ENCODE measurements around the gene GPATCH4. TPM values are rescaled to one million over a fixed set of nuclear protein-coding genes. Genes with fewer than 3 reads are reported as not detected.
A peak's percentile ranks its signal among the peaks of the same experiment; 100 is the strongest.

The GPATCH4 gene
- total RNA-seq, 1 donor = 24.2 TPM

GRCh38 chr1:156644640-156645039, 43.4 kb upstream of the GPATCH4 start:
- TF ChIP-seq, protein P1, sequence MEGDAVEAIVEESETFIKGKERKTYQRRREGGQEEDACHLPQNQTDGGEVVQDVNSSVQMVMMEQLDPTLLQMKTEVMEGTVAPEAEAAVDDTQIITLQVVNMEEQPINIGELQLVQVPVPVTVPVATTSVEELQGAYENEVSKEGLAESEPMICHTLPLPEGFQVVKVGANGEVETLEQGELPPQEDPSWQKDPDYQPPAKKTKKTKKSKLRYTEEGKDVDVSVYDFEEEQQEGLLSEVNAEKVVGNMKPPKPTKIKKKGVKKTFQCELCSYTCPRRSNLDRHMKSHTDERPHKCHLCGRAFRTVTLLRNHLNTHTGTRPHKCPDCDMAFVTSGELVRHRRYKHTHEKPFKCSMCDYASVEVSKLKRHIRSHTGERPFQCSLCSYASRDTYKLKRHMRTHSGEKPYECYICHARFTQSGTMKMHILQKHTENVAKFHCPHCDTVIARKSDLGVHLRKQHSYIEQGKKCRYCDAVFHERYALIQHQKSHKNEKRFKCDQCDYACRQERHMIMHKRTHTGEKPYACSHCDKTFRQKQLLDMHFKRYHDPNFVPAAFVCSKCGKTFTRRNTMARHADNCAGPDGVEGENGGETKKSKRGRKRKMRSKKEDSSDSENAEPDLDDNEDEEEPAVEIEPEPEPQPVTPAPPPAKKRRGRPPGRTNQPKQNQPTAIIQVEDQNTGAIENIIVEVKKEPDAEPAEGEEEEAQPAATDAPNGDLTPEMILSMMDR (IDR thresholded peaks at IDR 0.05; ENCODE audit: insufficient read depth, low read depth, low read length) = no peak
- no peak overlapping the region for H3K4me3 ChIP-seq (ENCODE audit: low read depth, low read length)
- no peak for DNase-seq (ENCODE audit: low read depth)

GRCh38 chr1:156644146-156644545, 42.9 kb upstream of the GPATCH4 start:
- no peak for DNase-seq (ENCODE audit: low read depth)
- TF ChIP-seq, protein P1 (IDR thresholded peaks at IDR 0.05; ENCODE audit: insufficient read depth, low read depth, low read length) = no peak
- H3K4me3 ChIP-seq (ENCODE audit: low read depth, low read length) = no peak overlapping the region

DNA sequence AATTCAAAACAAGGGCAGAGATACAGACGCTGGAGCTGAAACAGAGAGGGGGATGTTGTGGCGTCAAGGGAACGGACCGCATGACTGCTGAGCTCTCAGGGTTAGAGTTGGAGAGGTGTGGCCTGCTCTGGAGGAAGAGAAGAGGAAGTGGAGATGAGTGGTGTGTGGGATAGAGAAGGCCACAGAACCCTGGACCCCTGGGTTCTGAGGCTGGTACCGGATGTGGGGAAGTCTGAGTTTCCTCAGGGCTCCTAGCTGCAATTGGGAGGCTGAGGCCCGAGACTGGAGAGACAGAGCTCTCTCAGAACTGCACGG, 42.5 kb upstream of the GPATCH4 start:
- TF ChIP-seq, protein P1 (IDR thresholded peaks at IDR 0.05; ENCODE audit: insufficient read depth, low read depth, low read length) = no peak
- H3K4me3 ChIP-seq (ENCODE audit: low read depth, low read length) = no peak overlapping the region
- DNase-seq (ENCODE audit: low read depth) = no peak

- TF ChIP-seq, protein P1 (IDR thresholded peaks at IDR 0.05; ENCODE audit: insufficient read depth, low read depth, low read length) = no peak
- no peak overlapping the region for H3K4me3 ChIP-seq (ENCODE audit: low read depth, low read length)
- no peak for DNase-seq (ENCODE audit: low read depth)
These were observed 41.9 kb upstream of the GPATCH4 start for GRCh38 chr1:156643049-156643777.

DNA sequence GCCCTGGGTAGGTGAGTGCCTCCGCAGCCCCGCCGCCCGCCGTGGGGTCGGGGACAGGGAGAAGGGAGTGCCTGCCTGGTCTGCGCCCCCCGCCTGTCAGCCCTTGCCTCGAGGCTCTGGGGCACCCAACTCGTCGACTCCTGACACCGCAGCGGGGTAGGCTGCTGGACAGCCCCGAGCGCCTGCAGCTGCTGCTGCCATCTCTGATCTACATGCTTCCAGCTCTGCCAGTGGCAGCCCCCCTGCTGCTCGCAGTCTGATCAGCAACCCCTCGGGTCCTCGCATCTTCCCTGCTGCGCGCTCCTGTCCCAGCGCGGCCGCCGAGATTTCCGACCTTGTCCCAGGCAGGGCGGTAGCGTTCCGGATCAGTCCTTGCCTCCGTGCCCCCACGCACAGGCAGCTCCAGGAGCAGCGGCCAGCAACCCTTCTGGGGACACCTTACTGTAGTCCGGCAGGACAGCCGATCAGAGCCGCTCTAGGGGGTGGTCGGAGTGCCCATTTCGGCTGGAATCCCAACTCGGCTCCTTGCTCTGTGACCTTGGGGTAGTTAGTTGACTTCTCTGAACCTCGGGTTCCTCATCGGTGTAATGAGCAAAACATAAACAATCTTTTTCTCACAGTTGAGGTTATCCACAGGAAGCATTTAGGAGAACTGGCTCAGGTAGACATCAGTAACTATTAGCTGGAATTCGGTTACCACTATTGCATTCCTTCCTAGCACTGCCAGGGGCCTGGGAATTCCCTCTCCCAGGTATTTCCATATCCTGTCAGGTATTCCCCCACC, 41.2 kb upstream of the GPATCH4 start:
- no peak overlapping the region for H3K4me3 ChIP-seq (ENCODE audit: low read depth, low read length)
- TF ChIP-seq, protein P1 (IDR thresholded peaks at IDR 0.05; ENCODE audit: insufficient read depth, low read depth, low read length) = no peak
- DNase-seq (ENCODE audit: low read depth) = no peak

DNA sequence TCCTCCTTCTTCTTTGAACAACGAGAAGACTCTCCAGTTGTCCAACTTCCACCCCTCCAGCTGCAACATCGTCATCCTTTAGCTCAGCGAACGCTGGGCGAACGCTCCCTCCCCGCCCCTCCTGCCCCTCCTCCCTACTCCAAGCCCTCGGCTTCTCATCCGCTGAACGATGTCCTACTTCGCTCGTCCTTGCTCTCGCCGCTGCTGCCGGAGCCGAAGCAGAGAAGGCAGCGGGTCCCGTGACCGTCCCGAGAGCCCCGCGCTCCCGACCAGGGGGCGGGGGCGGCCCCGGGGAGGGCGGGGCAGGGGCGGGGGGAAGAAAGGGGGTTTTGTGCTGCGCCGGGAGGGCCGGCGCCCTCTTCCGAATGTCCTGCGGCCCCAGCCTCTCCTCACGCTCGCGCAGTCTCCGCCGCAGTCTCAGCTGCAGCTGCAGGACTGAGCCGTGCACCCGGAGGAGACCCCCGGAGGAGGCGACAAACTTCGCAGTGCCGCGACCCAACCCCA, 40.5 kb upstream of the GPATCH4 start, which contains the start of gene BCAN:
TSS of gene BCAN (plus strand) at position 357 of the 504 bp plus-strand sequence. CDS start 3,938 bp downstream, outside the sequence.
- TF ChIP-seq, protein P1 (IDR thresholded peaks at IDR 0.05; ENCODE audit: insufficient read depth, low read depth, low read length) = no peak
- DNase-seq (ENCODE audit: low read depth) = peak; percentile 23
- peak within 1 kb of the TSS; percentile 0 for H3K4me3 ChIP-seq (ENCODE audit: low read depth, low read length)

All from fibroblast of villous mesenchyme (primary cell).